GM18498 (cell line): Measurements from ENCODE around the gene DGKB.
"Not testable (repeated sequence)": the region's sequence is repeated elsewhere in the genome, so short reads cannot be mapped to it uniquely, and the experiment has no call there.

Experiments used
- ATAC-seq: cut with Tn5 transposase; IDR thresholded peaks from one replicate; pipeline ENCODE4 v1.9.1; 2021; ENCODE audit warnings: mild to moderate bottlenecking, moderate library complexity; ENCODE audit not compliant: unreplicated experiment

The DGKB gene

DNA sequence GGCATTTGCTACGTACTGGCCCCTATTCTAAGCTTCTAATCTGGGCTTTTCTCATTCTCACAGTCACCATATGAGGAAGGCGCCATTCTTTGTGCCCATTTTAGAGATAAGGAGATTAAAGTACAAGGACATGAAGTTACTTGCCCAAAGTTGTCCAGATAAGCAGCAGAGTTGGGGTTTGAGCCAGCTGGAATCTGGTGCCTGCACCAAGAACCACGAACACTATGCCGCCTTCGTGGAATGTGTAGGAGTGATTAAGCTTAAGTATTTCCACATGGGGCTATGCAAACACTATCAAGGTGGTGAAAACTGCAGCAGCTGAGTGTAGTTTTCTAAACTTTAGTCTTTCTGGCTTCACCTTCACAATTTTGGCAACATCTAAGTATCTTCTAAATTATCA is 570.4 kb downstream of the DGKB start:
- no peak for ATAC-seq

GRCh38 chr7:14324767-14325166 is 577.8 kb downstream of the DGKB start:
- no peak for ATAC-seq

GRCh38 chr7:14322724-14323123 is 579.8 kb downstream of the DGKB start:
- ATAC-seq = no peak

DNA sequence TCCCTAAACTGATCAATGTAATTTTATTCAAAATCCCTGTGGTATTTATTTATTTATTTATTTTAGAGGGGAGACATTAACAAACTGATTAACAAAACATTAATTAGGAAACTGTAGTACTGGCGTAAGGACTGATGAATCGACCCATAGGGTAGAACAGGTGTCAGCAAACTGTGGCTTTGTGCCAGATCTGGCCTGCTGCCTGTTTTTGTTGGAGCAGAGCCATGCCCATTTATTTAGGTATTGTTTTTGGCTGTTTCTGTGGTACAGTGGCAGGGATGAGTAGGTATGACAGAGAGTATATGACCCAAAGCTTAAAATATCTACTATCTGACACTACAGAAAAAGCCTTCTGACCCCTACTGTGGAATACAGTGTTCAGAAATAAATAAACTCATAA is 580.6 kb downstream of the DGKB start:
- no peak for ATAC-seq

- no peak for ATAC-seq
Observed at GRCh38 chr7:14309432-14309831, 593.1 kb downstream of the DGKB start.

- ATAC-seq = no peak
Observed at GRCh38 chr7:14305233-14305866, 597.2 kb downstream of the DGKB start.

- ATAC-seq = no peak
Observed at GRCh38 chr7:14303536-14303935, 599.0 kb downstream of the DGKB start.

DNA sequence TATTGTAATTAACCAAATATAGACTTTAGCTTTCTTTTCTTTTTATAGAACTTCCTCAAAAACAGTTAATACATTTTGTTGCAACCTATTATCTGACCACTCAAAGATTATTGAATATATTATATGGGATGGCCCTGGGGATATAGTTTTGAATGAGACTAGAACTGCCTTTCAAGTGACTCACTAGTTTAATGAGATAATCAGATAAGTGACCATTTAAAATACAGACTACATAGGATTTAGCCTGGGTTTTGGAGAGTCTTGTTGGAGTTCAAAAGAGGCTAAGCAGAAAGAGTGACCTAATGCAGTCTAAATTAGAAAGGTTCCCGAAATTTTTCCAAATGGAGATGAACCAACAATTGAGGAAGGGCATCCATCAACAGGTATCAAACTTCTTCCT is 607.9 kb downstream of the DGKB start:
- no peak for ATAC-seq

DNA sequence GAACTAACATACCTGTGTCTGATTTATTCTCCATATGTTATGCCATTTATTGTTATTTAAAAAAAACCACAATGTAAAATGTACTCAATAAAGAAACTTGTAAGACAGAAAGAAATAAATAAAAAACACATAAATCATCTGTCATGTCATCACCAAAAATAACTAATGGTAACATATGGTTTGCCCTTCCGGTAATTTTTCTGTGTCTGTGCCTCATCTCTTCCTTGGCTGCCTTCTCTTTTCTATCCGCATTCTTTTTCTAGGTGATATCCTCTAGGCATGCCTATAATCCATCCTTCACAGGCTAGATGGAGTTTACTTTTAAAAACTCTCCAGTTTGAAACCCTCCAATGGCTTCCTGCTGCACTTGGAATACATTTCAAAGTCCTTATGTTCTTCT is 609.1 kb downstream of the DGKB start:
- no peak for ATAC-seq

GRCh38 chr7:14292737-14293136 is 609.8 kb downstream of the DGKB start:
- ATAC-seq = no peak

DNA sequence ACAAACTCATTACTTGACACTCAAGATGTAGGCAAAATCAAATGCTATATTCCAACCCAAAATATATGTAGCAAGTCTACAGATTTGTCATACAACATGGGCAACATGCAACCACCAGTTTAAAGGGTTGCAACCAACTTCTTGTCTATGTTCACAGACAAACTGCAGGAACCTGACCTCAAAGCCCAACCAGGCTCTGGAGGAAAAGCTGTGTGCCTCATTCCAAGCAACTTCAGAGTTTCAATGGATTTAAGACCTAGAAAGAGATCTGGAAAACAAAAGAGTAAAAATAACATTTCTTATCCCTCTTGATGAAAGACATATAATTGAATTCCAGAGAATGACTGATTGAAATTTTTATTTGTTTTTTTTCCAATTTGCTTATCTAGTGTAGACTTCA is 612.6 kb downstream of the DGKB start:
- no peak for ATAC-seq

DNA sequence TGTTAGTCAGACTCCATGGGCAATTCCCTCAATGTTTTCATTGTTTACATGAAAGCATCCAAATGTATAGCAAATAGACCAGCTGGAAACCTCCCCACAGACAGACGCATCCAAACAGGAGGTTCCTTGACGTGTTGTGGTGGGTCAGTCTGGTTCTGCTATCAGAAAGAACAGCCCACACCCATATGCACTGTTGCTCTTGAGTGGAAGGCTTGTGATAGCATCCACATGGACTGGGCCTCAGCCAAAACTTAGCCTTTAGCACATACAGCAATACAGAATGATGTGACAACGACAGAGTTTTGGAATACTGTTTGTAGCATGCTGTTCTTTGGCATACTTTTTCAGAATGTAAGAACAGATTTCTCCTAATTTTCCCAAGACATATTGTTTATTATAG is 613.9 kb downstream of the DGKB start:
- no peak for ATAC-seq

DNA sequence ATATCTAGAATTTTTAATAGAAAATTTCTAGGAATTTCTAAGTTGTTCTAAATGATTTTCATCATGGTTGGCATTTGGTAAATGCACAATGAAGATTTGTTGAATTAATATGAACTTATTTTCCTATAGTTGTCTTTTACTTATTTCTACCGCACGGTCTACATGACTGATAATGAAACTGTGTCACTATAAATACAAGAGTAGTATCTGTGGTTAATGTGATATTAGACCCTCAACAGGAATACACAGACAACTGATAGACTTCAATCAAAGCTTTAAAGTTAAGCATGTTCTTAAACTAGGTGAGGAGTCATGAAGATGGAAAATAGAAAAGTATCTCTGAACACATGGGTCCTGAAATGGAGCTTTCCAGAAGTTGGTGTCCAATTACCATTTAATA is 615.2 kb downstream of the DGKB start:
- ATAC-seq = no peak

DNA sequence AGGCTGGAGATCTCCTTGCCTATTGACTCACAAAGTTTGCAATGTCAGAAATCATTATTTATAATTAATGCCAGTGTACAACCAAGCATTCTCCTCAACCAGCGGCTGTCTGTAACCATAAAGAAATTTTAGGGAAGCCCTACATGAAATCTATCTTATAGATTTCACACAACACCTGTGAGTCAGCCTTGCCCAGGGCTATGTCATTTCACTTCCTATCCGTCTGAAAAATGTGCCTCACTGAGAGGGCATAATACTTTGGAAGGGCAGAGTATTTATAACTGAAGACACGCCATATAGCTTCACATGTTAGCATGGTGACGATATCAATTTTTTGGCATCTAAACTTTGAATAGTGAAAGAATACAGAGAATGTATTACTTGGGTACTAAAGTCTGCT is 616.5 kb downstream of the DGKB start:
- no peak for ATAC-seq

DNA sequence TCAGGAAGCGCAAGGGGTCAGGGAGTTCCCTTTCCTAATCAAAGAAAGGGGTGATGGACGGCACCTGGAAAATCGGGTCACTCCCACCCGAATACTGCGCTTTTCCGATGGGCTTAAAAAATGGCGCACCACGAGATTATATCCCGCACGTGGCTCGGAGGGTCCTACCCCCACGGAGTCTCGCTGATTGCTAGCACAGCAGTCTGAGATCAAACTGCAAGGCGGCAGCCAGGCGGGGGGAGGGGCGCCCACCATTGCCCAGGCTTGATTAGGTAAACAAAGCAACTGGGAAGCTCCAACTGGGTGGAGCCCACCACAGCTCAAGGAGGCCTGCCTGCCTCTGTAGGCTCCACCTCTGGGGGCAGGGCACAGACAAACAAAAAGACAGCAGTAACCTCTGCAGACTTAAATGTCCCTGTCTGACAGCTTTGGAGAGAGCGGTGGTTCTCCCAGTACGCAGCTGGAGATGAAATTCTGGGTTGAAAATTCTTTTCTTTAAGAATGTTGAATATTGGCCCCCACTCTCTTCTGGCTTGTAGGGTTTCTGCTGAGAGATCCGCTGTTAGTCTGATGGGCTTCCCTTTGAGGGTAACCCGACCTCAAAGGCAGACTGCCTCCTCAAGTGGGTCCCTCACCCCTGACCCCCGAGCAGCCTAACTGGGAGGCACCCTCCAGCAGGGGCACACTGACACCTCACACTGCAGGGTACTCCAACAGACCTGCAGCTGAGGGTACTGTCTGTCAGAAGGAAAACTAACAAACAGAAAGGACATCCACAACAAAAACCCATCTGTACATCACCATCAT is 623.3 kb downstream of the DGKB start:
- ATAC-seq = not testable (repeated sequence)

DNA sequence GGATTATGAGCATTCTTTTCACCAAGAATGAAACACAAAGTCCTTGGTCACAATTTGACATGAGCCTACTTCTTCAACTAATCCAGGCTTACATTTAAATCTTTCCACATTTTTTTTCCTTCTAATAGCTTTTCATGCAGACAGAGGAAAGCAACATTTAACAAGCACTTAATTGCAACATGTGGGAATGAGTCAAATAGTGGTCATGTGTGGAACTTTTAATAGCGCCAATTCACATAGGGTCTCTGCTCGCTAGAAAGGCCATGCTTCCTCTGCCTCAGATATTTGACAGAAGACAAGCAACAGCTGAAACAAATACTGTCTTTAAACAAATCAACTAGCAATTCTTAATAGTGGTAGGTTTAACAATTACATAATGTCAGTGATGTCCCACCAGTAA is 627.2 kb downstream of the DGKB start:
- ATAC-seq = no peak

- no peak for ATAC-seq
Observed at GRCh38 chr7:14271441-14271840, 631.1 kb downstream of the DGKB start.

DNA sequence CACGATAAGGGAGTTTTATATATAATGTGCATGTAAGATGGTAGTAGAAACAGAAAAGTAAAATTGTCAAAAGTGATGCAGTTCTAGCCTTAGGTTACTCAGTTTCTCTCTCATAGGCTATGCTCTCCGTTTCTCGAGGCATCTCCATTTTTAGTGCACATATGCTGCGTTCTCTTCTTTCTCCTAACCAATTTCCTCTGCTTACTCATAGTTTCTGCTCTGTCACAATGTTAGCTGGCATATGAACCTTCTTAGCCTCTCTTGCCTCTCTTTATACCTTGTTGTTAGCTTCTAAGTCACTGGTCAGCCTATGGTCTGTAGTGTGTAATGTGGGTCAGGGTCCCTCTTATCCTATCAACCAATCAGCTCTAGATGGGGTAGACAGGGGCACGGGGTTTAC is 632.5 kb downstream of the DGKB start:
- no peak for ATAC-seq

- ATAC-seq = no peak
Observed at GRCh38 chr7:14260011-14260410, 642.5 kb downstream of the DGKB start.

DNA sequence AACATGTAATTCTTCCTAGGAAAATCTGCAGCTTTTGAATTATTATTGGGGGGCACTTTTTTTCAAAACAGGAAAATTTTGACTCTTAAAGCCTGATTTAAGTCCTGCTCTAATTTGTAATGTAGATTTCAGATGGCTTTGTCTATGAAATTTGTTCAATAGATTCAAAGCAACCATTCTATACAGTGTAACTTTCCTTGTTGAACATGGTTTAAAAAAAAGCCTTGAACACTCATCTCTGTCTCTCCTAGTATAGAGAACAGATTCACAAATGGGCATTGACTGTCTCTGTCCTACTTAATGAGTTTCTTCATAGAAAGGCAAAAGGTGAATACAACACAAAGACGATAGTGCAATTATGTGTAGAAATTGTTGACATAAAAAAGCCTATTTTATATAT is 643.7 kb downstream of the DGKB start:
- ATAC-seq = no peak

DNA sequence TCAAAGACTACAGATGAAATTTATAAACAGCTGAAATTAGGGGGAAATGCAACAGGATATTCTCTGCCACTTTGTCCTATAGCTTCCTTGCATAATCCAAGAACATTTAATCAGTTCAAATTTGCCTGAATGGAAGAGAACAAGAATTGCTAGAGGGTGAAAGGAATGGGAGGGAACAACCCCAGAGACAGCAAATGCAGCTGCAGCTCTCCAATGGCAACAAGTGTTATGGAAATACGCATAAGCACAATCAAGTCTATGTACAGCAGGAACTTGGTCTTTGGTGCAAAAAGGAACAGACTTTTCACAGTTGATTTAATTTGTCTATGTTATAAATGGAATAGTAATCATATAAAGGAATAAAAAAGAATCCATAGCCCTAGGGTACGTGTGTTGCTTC is 644.1 kb downstream of the DGKB start:
- no peak for ATAC-seq

- no peak for ATAC-seq
Observed at GRCh38 chr7:14252458-14252857, 650.1 kb downstream of the DGKB start.

DNA sequence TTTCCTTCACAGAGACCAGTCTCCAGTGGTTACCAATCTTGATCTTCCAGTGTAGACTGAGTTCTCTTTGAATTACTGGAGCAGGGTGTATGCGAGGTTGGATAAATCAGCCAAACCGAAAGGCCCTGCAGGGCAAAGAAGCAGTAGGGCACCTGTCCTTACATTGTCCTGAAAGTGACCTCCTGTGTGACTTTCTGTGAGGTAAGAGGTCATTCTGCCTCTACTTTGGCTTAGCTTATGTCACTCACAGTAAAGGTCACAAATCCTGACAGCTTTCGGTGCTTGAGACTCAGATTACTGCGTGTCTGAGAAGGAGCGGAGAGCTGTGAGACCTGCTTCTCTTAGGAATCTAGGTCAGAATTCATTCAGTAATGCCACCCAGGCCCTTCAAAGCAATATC is 660.4 kb downstream of the DGKB start:
- ATAC-seq = no peak
